Neural crest cell (in vitro differentiated cells): Measurements from ENCODE around the gene FIBIN. TPM values are rescaled to one million over a fixed set of nuclear protein-coding genes. Genes with fewer than 3 reads are reported as not detected.
"Not testable (repeated sequence)": the region's sequence is repeated elsewhere in the genome, so short reads cannot be mapped to it uniquely, and the experiment has no call there.

Source experiments
- DNase-seq: peaks from one replicate; pipeline ENCODE4 v3.0.0; 2021; ENCODE audit warnings: low read depth, mixed read lengths, low spot score
- H3K27ac Mint-ChIP-seq: one replicate; pipeline ENCODE4 v1.8.0; 2021; ENCODE audit warnings: mild to moderate bottlenecking, mixed read lengths; ENCODE audit not compliant: unreplicated experiment
- H3K27me3 Mint-ChIP-seq: 2 replicates; pipeline ENCODE4 v1.8.0; 2021; ENCODE audit warnings: low read depth, mild to moderate bottlenecking, mixed read lengths
- H3K36me3 Mint-ChIP-seq: 2 replicates; pipeline ENCODE4 v1.8.0; 2021; ENCODE audit warnings: low read depth, mild to moderate bottlenecking, mixed read lengths
- H3K4me1 Mint-ChIP-seq: 2 replicates; pipeline ENCODE4 v1.8.0; 2021; ENCODE audit warnings: mixed read lengths
- H3K4me3 Mint-ChIP-seq: one replicate; pipeline ENCODE4 v1.8.0; 2021; ENCODE audit warnings: mild to moderate bottlenecking, mixed read lengths
- H3K9me3 Mint-ChIP-seq: 2 replicates; pipeline ENCODE4 v1.8.0; 2021; ENCODE audit warnings: mixed read lengths
- CTCF ChIP-seq: fragments of 200-600 bp; sonication (generic); conservative IDR thresholded peaks from 2 replicates; pipeline ENCODE4 v1.5.0; 2021; ENCODE audit warnings: antibody characterized with exemption, mild to moderate bottlenecking
- total RNA-seq: library from RNA; stranded (reverse); gene quantifications from 2 replicates; pipeline ENCODE4 v1.2.1, GENCODE V29; 2021

FIBIN gene
- total RNA-seq, 1 donor from 2014 or later, result 0.44 TPM

GRCh38 chr11:26958005-26958701 is 35.8 kb upstream of the FIBIN start:
- no peak for DNase-seq

GRCh38 chr11:26958702-26959049 is 35.2 kb upstream of the FIBIN start:
- Mint-ChIP-seq H3K27me3 (no peaks in the 10 kb centered on the region), H3K4me3 (no peak overlapping the region), H3K36me3 (peaks cover 2% of the 10 kb centered on the region), H3K27ac (no peak overlapping the region), H3K9me3 (no peaks in the 10 kb centered on the region), H3K4me1 (peaks cover 18% of the 10 kb centered on the region)
- no peak for TF ChIP-seq CTCF
- no peak for DNase-seq

More at GRCh38 chr11:26958005-26958701, 35.8 kb upstream of the FIBIN start:
- no peaks in the 10 kb centered on the region for H3K27me3 Mint-ChIP-seq
- no peak overlapping the region for H3K4me3 Mint-ChIP-seq
- no peak for TF ChIP-seq CTCF
- peak overlapping the region; percentile 36 for H3K27ac Mint-ChIP-seq
- peaks cover 2% of the 10 kb centered on the region for H3K36me3 Mint-ChIP-seq
- H3K9me3 Mint-ChIP-seq, result no peaks in the 10 kb centered on the region
- peaks cover 18% of the 10 kb centered on the region for H3K4me1 Mint-ChIP-seq

GRCh38 chr11:26960281-26960680 is 33.6 kb upstream of the FIBIN start:
- Mint-ChIP-seq H3K36me3 (peaks cover 7% of the 10 kb centered on the region), H3K9me3 (no peaks in the 10 kb centered on the region), H3K27me3 (no peaks in the 10 kb centered on the region), H3K4me3 (no peak overlapping the region), H3K4me1 (peaks cover 27% of the 10 kb centered on the region), H3K27ac (no peak overlapping the region)
- no peak for DNase-seq
- no peak for TF ChIP-seq CTCF

GRCh38 chr11:26963764-26964163 is 30.1 kb upstream of the FIBIN start:
- Mint-ChIP-seq H3K36me3 (peaks cover 7% of the 10 kb centered on the region), H3K27ac (no peak overlapping the region), H3K27me3 (no peaks in the 10 kb centered on the region), H3K4me3 (peak overlapping the region; percentile 90), H3K9me3 (no peaks in the 10 kb centered on the region), H3K4me1 (peaks cover 17% of the 10 kb centered on the region)
- no peak for TF ChIP-seq CTCF
- DNase-seq, result no peak

GRCh38 chr11:26964339-26964738 is 29.6 kb upstream of the FIBIN start:
- no peak overlapping the region for H3K27ac Mint-ChIP-seq
- H3K36me3 Mint-ChIP-seq, result peaks cover 7% of the 10 kb centered on the region
- no peak for TF ChIP-seq CTCF
- no peak for DNase-seq
- H3K4me3 Mint-ChIP-seq, result peak overlapping the region; percentile 90
- H3K9me3 Mint-ChIP-seq, result no peaks in the 10 kb centered on the region
- H3K27me3 Mint-ChIP-seq, result no peaks in the 10 kb centered on the region
- H3K4me1 Mint-ChIP-seq, result peaks cover 14% of the 10 kb centered on the region

GRCh38 chr11:26964847-26965485 is 28.9 kb upstream of the FIBIN start:
- DNase-seq, H3K27me3 Mint-ChIP-seq, H3K9me3 Mint-ChIP-seq, H3K36me3 Mint-ChIP-seq: not testable (repeated sequence)
- peak overlapping the region; percentile 96 for H3K27ac Mint-ChIP-seq
- peak overlapping the region; percentile 90 for H3K4me3 Mint-ChIP-seq
- peaks cover 14% of the 10 kb centered on the region for H3K4me1 Mint-ChIP-seq
